Measurements from ENCODE around the gene TRIM52. TPM values are rescaled to one million over a fixed set of nuclear protein-coding genes. Genes with fewer than 3 reads are reported as not detected.

TRIM52 gene
- polyA plus RNA-seq, 2 of the 4 experiments (the other 2 are of a cell fraction), result 11.1 to 12.1 TPM

GRCh38 chr5:181246276-181247049, 14.5 kb downstream of the TRIM52 start (continued):
- 0 out of 2 replicates have a peak, but pooled peaks have one; percentile 46 for TF ChIP-seq PBX3 (IDR thresholded peaks at IDR 0.05)
- TF ChIP-seq MYC (IDR thresholded peaks at IDR 0.05; ENCODE audit: borderline replicate concordance, low read length), result no peak; the same call in 1 of the 2 replicates
- TF ChIP-seq FOXS1 (CRISPR knock-in tag; IDR thresholded peaks at IDR 0.05), result no peak
- TF ChIP-seq E2F6 (IDR thresholded peaks at IDR 0.05; ENCODE audit: borderline replicate concordance, low read depth), result peak; percentile 85
- no peak for TF ChIP-seq SREBF2 (IDR thresholded peaks at IDR 0.05)
- no peak for TF ChIP-seq EHMT2 (IDR thresholded peaks at IDR 0.05; ENCODE audit: low read depth)
- TF ChIP-seq CHD2 (IDR thresholded peaks at IDR 0.05; ENCODE audit: low read length, partially characterized antibody), result peak; percentile 90
- no peak for TF ChIP-seq EHF (CRISPR knock-in tag; IDR thresholded peaks at IDR 0.05)
- TF ChIP-seq, protein P1, sequence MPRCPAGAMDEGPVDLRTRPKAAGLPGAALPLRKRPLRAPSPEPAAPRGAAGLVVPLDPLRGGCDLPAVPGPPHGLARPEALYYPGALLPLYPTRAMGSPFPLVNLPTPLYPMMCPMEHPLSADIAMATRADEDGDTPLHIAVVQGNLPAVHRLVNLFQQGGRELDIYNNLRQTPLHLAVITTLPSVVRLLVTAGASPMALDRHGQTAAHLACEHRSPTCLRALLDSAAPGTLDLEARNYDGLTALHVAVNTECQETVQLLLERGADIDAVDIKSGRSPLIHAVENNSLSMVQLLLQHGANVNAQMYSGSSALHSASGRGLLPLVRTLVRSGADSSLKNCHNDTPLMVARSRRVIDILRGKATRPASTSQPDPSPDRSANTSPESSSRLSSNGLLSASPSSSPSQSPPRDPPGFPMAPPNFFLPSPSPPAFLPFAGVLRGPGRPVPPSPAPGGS (IDR thresholded peaks at IDR 0.05), result peak; percentile 87; the same call in 2 of the 3 replicates
- no peak for TF ChIP-seq USF2 (IDR thresholded peaks at IDR 0.05)
- TF ChIP-seq ESRRA (IDR thresholded peaks at IDR 0.05; ENCODE audit: borderline replicate concordance, low read length), result 0 out of 2 replicates have a peak, but pooled peaks have one; percentile 16
- TF ChIP-seq HOXA7 (CRISPR knock-in tag; IDR thresholded peaks at IDR 0.05), result 0 out of 2 replicates have a peak, but pooled peaks have one; percentile 0
- no peak for TF ChIP-seq TP53 (CRISPR knock-in tag; IDR thresholded peaks at IDR 0.05)

- peak in 1 of 2 experiments; percentile 0; a peak in 3 of 6 replicates for ATAC-seq
- TF ChIP-seq USF2 (IDR thresholded peaks at IDR 0.05) (no peak), ELK1 (IDR thresholded peaks at IDR 0.05; ENCODE audit: low read depth, low read length) (no peak), PBX3 (IDR thresholded peaks at IDR 0.05) (peak; percentile 52; the same call in 1 of the 2 replicates), POLR2A (IDR thresholded peaks at IDR 0.05; ENCODE audit: low read length) (no peak; the same call in 1 of the 2 replicates), NPAS2 (CRISPR knock-in tag; IDR thresholded peaks at IDR 0.05; ENCODE audit: borderline replicate concordance) (no peak), MAX (IDR thresholded peaks at IDR 0.05) (no peak), CHD2 (IDR thresholded peaks at IDR 0.05; ENCODE audit: low read length, partially characterized antibody) (no peak), GATA3 (IDR thresholded peaks at IDR 0.05; ENCODE audit: borderline replicate concordance) (0 out of 2 replicates have a peak, but pooled peaks have one; percentile 36), ZSCAN20 (CRISPR knock-in tag; IDR thresholded peaks at IDR 0.05) (no peak), HEYL (CRISPR knock-in tag; IDR thresholded peaks at IDR 0.05) (no peak), HOXA7 (CRISPR knock-in tag; IDR thresholded peaks at IDR 0.05) (0 out of 2 replicates have a peak, but pooled peaks have one; percentile 44), HOXB5 (CRISPR knock-in tag; IDR thresholded peaks at IDR 0.05) (0 out of 2 replicates have a peak, but pooled peaks have one; percentile 18)
- TF ChIP-seq, protein P2, sequence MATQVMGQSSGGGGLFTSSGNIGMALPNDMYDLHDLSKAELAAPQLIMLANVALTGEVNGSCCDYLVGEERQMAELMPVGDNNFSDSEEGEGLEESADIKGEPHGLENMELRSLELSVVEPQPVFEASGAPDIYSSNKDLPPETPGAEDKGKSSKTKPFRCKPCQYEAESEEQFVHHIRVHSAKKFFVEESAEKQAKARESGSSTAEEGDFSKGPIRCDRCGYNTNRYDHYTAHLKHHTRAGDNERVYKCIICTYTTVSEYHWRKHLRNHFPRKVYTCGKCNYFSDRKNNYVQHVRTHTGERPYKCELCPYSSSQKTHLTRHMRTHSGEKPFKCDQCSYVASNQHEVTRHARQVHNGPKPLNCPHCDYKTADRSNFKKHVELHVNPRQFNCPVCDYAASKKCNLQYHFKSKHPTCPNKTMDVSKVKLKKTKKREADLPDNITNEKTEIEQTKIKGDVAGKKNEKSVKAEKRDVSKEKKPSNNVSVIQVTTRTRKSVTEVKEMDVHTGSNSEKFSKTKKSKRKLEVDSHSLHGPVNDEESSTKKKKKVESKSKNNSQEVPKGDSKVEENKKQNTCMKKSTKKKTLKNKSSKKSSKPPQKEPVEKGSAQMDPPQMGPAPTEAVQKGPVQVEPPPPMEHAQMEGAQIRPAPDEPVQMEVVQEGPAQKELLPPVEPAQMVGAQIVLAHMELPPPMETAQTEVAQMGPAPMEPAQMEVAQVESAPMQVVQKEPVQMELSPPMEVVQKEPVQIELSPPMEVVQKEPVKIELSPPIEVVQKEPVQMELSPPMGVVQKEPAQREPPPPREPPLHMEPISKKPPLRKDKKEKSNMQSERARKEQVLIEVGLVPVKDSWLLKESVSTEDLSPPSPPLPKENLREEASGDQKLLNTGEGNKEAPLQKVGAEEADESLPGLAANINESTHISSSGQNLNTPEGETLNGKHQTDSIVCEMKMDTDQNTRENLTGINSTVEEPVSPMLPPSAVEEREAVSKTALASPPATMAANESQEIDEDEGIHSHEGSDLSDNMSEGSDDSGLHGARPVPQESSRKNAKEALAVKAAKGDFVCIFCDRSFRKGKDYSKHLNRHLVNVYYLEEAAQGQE (IDR thresholded peaks at IDR 0.05), result no peak
Measured at GRCh38 chr5:181245427-181246275, 15.3 kb downstream of the TRIM52 start.

More at GRCh38 chr5:181245427-181246275, 15.3 kb downstream of the TRIM52 start:
- FAIRE-seq, result no peak
- ChIA-PET CTCF (interaction anchor here (0.5 to 0.6 kb wide), 2 partner anchors 17 to 308 kb away, joined by 4 read pairs; no protein-coding TSS in a partner anchor), POLR2A (interaction anchor here (0.8 to 2.2 kb wide), 2 partner anchors 11 to 22 kb away, joined by 3 to 14 read pairs; partner anchors contain the start of gene TRIM41)
- H3K4me2 ChIP-seq, result peak overlapping the region; percentile 86
- H3K27ac ChIP-seq, result peak overlapping the region; percentile 91 to 97
- no peaks in the 10 kb centered on the region for H3K9me3 ChIP-seq
- H3K4me1 ChIP-seq, result peaks cover 58% of the 10 kb centered on the region
- DNase-seq (ENCODE audit: low read depth in 1 of 2, low spot score in 1 of 2), result no peak
- peak overlapping the region; percentile 94 for H3K4me3 ChIP-seq
- WGBS (ENCODE audit: missing lambda C conversion rate), result 36% methylated on average over 32 of the region's 34 CpGs
